Mesodermal cell (in vitro differentiated cells): ENCODE measurements around the gene DCST2.

ENCODE experiments used
- H3K27ac ChIP-seq: 2 replicates; pipeline ENCODE4 v1.7.0; 2013; ENCODE audit warnings: mild to moderate bottlenecking, low read depth, low read length, moderate library complexity; ENCODE audit not compliant: severe bottlenecking
- H3K36me3 ChIP-seq: 2 replicates; pipeline ENCODE4 v1.7.1; 2013; ENCODE audit warnings: mild to moderate bottlenecking, low read length, moderate library complexity; ENCODE audit not compliant: control insufficient read depth, insufficient read depth
- H3K4me1 ChIP-seq: one replicate; pipeline ENCODE4 v1.7.1; 2013; ENCODE audit warnings: mild to moderate bottlenecking, low read length; ENCODE audit not compliant: insufficient read depth, control insufficient read depth, poor library complexity, severe bottlenecking
- H3K4me3 ChIP-seq: 2 replicates; pipeline ENCODE4 v1.7.0; 2013; ENCODE audit warnings: low read length, control low read depth, mild to moderate bottlenecking; ENCODE audit not compliant: insufficient read depth, poor library complexity, severe bottlenecking; ENCODE audit errors: extremely low read depth
- H3K9me3 ChIP-seq: 2 replicates; pipeline ENCODE4 v1.7.1; 2013; ENCODE audit warnings: mild to moderate bottlenecking, low read length, moderate library complexity; ENCODE audit not compliant: control insufficient read depth
- WGBS, 2 experiments: methylation state at CpG; one replicate each; pipeline ENCODE4 v1.1.5; 2013; ENCODE audit warnings: missing lambda C conversion rate in 2 of 2; ENCODE audit not compliant: insufficient coverage in 2 of 2; 5-methylcytosine and 5-hydroxymethylcytosine counted together

Gene DCST2

GRCh38 chr1:155012776-155013602, 20.6 kb downstream of the DCST2 start:
- Histone ChIP-seq H3K36me3 (peaks cover 31% of the 10 kb centered on the region), H3K4me1 (peaks cover 12% of the 10 kb centered on the region), H3K27ac (no peak overlapping the region), H3K9me3 (no peaks in the 10 kb centered on the region), H3K4me3 (no peak overlapping the region)
- WGBS, 2 experiments, result 100% methylated on average over 1 of the region's 3 CpGs; no CpG with 5 or more reads in 1 of the 2 experiments

GRCh38 chr1:155012026-155012546, 21.5 kb downstream of the DCST2 start:
- Histone ChIP-seq H3K4me1 (peaks cover 12% of the 10 kb centered on the region), H3K36me3 (peaks cover 31% of the 10 kb centered on the region), H3K27ac (no peak overlapping the region), H3K9me3 (no peaks in the 10 kb centered on the region), H3K4me3 (no peak overlapping the region)
- WGBS, 2 experiments, result 33 to 37% methylated on average over 2 to 3 of the region's 9 CpGs

GRCh38 chr1:155011437-155012025, 22.1 kb downstream of the DCST2 start:
- peaks cover 7% of the 10 kb centered on the region for H3K4me1 ChIP-seq
- WGBS, 2 experiments, result 94% methylated on average over 3 of the region's 6 CpGs; no CpG with 5 or more reads in 1 of the 2 experiments

GRCh38 chr1:155011004-155011416, 22.6 kb downstream of the DCST2 start:
- WGBS, 2 experiments, result 89 to 100% methylated on average over 3 of the region's 5 CpGs
- Histone ChIP-seq H3K36me3 (peaks cover 21% of the 10 kb centered on the region), H3K4me1 (peaks cover 6% of the 10 kb centered on the region), H3K9me3 (no peaks in the 10 kb centered on the region), H3K4me3 (no peak overlapping the region), H3K27ac (no peak overlapping the region)

More at GRCh38 chr1:155011437-155012025, 22.1 kb downstream of the DCST2 start:
- H3K4me3 ChIP-seq, result no peak overlapping the region
- H3K27ac ChIP-seq, result no peak overlapping the region
- no peaks in the 10 kb centered on the region for H3K9me3 ChIP-seq
- peaks cover 27% of the 10 kb centered on the region for H3K36me3 ChIP-seq

GRCh38 chr1:155010211-155010918, 23.2 kb downstream of the DCST2 start:
- H3K4me3 ChIP-seq, result no peak overlapping the region
- no peak overlapping the region for H3K27ac ChIP-seq
- 80 to 83% methylated on average over 1 to 2 of the region's 11 CpGs for WGBS, 2 experiments
- H3K36me3 ChIP-seq, result peaks cover 15% of the 10 kb centered on the region
- H3K4me1 ChIP-seq, result peaks cover 6% of the 10 kb centered on the region
- no peaks in the 10 kb centered on the region for H3K9me3 ChIP-seq

- Histone ChIP-seq H3K4me1 (peaks cover 6% of the 10 kb centered on the region), H3K4me3 (no peak overlapping the region), H3K9me3 (no peaks in the 10 kb centered on the region), H3K27ac (no peak overlapping the region), H3K36me3 (peaks cover 9% of the 10 kb centered on the region)
- WGBS, 2 experiments, result 86 to 97% methylated on average over 2 to 3 of the region's 5 CpGs
Measured at GRCh38 chr1:155009742-155010141, 23.8 kb downstream of the DCST2 start.

- Histone ChIP-seq H3K4me3 (no peak overlapping the region), H3K36me3 (peaks cover 6% of the 10 kb centered on the region), H3K27ac (no peak overlapping the region), H3K4me1 (peaks cover 10% of the 10 kb centered on the region), H3K9me3 (no peaks in the 10 kb centered on the region)
- whole genome bisulfite sequencing, 2 experiments, result 92 to 100% methylated on average over 6 to 10 of the region's 12 CpGs
Measured at GRCh38 chr1:155009221-155009711, 24.3 kb downstream of the DCST2 start.

GRCh38 chr1:155008015-155008941, 25.3 kb downstream of the DCST2 start:
- Histone ChIP-seq H3K4me3 (no peak overlapping the region), H3K36me3 (no peaks in the 10 kb centered on the region), H3K9me3 (no peaks in the 10 kb centered on the region), H3K27ac (no peak overlapping the region), H3K4me1 (peaks cover 11% of the 10 kb centered on the region)
- 90% methylated on average over 8 to 9 of the region's 16 CpGs for WGBS, 2 experiments

- Histone ChIP-seq H3K27ac (no peak overlapping the region), H3K9me3 (no peaks in the 10 kb centered on the region), H3K4me3 (no peak overlapping the region), H3K4me1 (peaks cover 11% of the 10 kb centered on the region), H3K36me3 (no peaks in the 10 kb centered on the region)
- 93 to 97% methylated on average over 3 to 5 of the region's 6 CpGs for WGBS, 2 experiments
Measured at GRCh38 chr1:155007251-155007828, 26.2 kb downstream of the DCST2 start.
